GM18867 (cell line): Measurements from ENCODE around the gene ZNRF3.
"Not testable (repeated sequence)": the region's sequence is repeated elsewhere in the genome, so short reads cannot be mapped to it uniquely, and the experiment has no call there.

ENCODE experiments used
- ATAC-seq: cut with Tn5 transposase; IDR thresholded peaks from one replicate; pipeline ENCODE4 v1.9.1; 2021; ENCODE audit warnings: mild to moderate bottlenecking, moderate library complexity; ENCODE audit not compliant: unreplicated experiment

ZNRF3 gene

GRCh38 chr22:28905256-28905832 is 22.0 kb downstream of the ZNRF3 start:
- no peak for ATAC-seq

GRCh38 chr22:28906312-28906711 is 22.9 kb downstream of the ZNRF3 start:
- ATAC-seq = no peak

- ATAC-seq = peak; percentile 73
Measured at GRCh38 chr22:28907311-28908008, 24.1 kb downstream of the ZNRF3 start.

- not testable (repeated sequence) for ATAC-seq
Measured at GRCh38 chr22:28908810-28909209, 25.4 kb downstream of the ZNRF3 start.

GRCh38 chr22:28909375-28909774 is 26.0 kb downstream of the ZNRF3 start:
- ATAC-seq = no peak

GRCh38 chr22:28910569-28911303 is 27.4 kb downstream of the ZNRF3 start:
- ATAC-seq = no peak

GRCh38 chr22:28911304-28911690 is 27.9 kb downstream of the ZNRF3 start:
- no peak for ATAC-seq

GRCh38 chr22:28911777-28912669 is 28.7 kb downstream of the ZNRF3 start:
- no peak for ATAC-seq

GRCh38 chr22:28914201-28914600 is 30.8 kb downstream of the ZNRF3 start:
- ATAC-seq = no peak

- ATAC-seq = no peak
Measured at GRCh38 chr22:28915969-28916368, 32.6 kb downstream of the ZNRF3 start.

- no peak for ATAC-seq
Measured at GRCh38 chr22:28917747-28918549, 34.6 kb downstream of the ZNRF3 start.

GRCh38 chr22:28918550-28919271 is 35.3 kb downstream of the ZNRF3 start:
- no peak for ATAC-seq

- no peak for ATAC-seq
Measured at GRCh38 chr22:28920757-28921584, 37.6 kb downstream of the ZNRF3 start.

- no peak for ATAC-seq
Measured at GRCh38 chr22:28921585-28921879, 38.2 kb downstream of the ZNRF3 start.

GRCh38 chr22:28922540-28923244 is 39.3 kb downstream of the ZNRF3 start:
- no peak for ATAC-seq

GRCh38 chr22:28923826-28924732 is 40.7 kb downstream of the ZNRF3 start:
- no peak for ATAC-seq

- no peak for ATAC-seq
Measured at GRCh38 chr22:28925916-28926315, 42.5 kb downstream of the ZNRF3 start.
